Neural cell (in vitro differentiated cells): ENCODE data around the gene GRHL3. TPM values are rescaled to one million over a fixed set of nuclear protein-coding genes. Genes with fewer than 3 reads are reported as not detected.

Experiments used
- H2AFZ ChIP-seq: fragments of 200-600, 300-800 bp; sonication (generic), shearing (Covaris generic); 2 replicates; pipeline ENCODE4 v1.6.0; 2014; ENCODE audit warnings: low read depth, mild to moderate bottlenecking, antibody characterized with exemption, low read length, moderate library complexity
- H3F3A ChIP-seq: fragments of 200-600 bp; shearing (Covaris generic); 2 replicates; pipeline ENCODE4 v1.6.1; 2016; ENCODE audit warnings: mild to moderate bottlenecking, moderate library complexity, mixed read lengths, antibody characterized with exemption, low read length; ENCODE audit not compliant: insufficient read depth, poor library complexity, severe bottlenecking
- H3K27ac ChIP-seq: fragments of 200-600, 300-800 bp; sonication (generic), shearing (Covaris generic); 2 replicates; pipeline ENCODE4 v1.5.1; 2014; ENCODE audit warnings: mild to moderate bottlenecking, low read length, moderate library complexity
- H3K27me3 ChIP-seq: fragments of 300-800, 200-600 bp; sonication (generic), shearing (Covaris generic); 2 replicates; pipeline ENCODE4 v1.6.0; 2014; ENCODE audit warnings: mild to moderate bottlenecking, low read depth, low read length, moderate library complexity; ENCODE audit not compliant: insufficient read depth
- H3K36me3 ChIP-seq: fragments of 300-800, 200-600 bp; sonication (generic), shearing (Covaris generic); 2 replicates; pipeline ENCODE4 v1.5.1; 2014; ENCODE audit warnings: mild to moderate bottlenecking, antibody characterized with exemption, low read length, moderate library complexity; ENCODE audit not compliant: insufficient read depth
- H3K4me2 ChIP-seq: fragments of 300-800, 200-600 bp; sonication (generic), shearing (Covaris generic); 2 replicates; pipeline ENCODE4 v1.6.0; 2014; ENCODE audit warnings: mild to moderate bottlenecking, low read length
- H3K4me3 ChIP-seq: fragments of 300-800, 200-600 bp; sonication (generic), shearing (Covaris generic); 2 replicates; pipeline ENCODE4 v1.5.1; 2014; ENCODE audit warnings: mild to moderate bottlenecking, low read length, moderate library complexity
- H3K79me2 ChIP-seq: fragments of 200-600 bp; shearing (Covaris generic); replicated peaks from 2 replicates; pipeline ENCODE4 v1.6.0; 2014; ENCODE audit warnings: mild to moderate bottlenecking, low read length, moderate library complexity; ENCODE audit not compliant: insufficient read depth
- H3K9ac ChIP-seq: fragments of 300-800, 200-600 bp; sonication (generic), shearing (Covaris generic); 2 replicates; pipeline ENCODE4 v1.6.1; 2016; ENCODE audit warnings: mild to moderate bottlenecking, low read length, mixed read lengths
- H3K9me2 ChIP-seq: fragments of 200-600 bp; shearing (Covaris generic); 2 replicates; pipeline ENCODE4 v1.6.1; 2016; ENCODE audit warnings: mild to moderate bottlenecking, low read length, mixed read lengths; ENCODE audit not compliant: insufficient read depth
- H3K9me3 ChIP-seq: fragments of 200-600, 300-800 bp; sonication (generic), shearing (Covaris generic); 2 replicates; pipeline ENCODE4 v1.6.1; 2016; ENCODE audit warnings: mild to moderate bottlenecking, mixed run types, low read length, moderate library complexity, mixed read lengths
- H4K20me1 ChIP-seq: fragments of 200-600 bp; shearing (Covaris generic); 2 replicates; pipeline ENCODE4 v1.6.1; 2016; ENCODE audit warnings: mild to moderate bottlenecking, mixed run types; ENCODE audit not compliant: insufficient read depth
- CTCF ChIP-seq: fragments of 450-650 bp; IDR thresholded peaks from 2 replicates; pipeline ENCODE4 v1.5.1; 2014; ENCODE audit warnings: antibody characterized with exemption, mild to moderate bottlenecking, moderate library complexity; ENCODE audit not compliant: poor library complexity, severe bottlenecking
- EP300 ChIP-seq: fragments of 450-650 bp; conservative IDR thresholded peaks from 2 replicates; pipeline ENCODE4 v1.6.1; 2014; ENCODE audit warnings: antibody characterized with exemption, mild to moderate bottlenecking, moderate library complexity; ENCODE audit not compliant: poor library complexity, severe bottlenecking
- EZH2 ChIP-seq: fragments of 200-600, 300-800 bp; shearing (Covaris generic), sonication (generic); IDR thresholded peaks from 2 replicates; pipeline ENCODE4 v1.6.1; 2014; ENCODE audit warnings: antibody characterized with exemption, low read length, borderline replicate concordance, mild to moderate bottlenecking; ENCODE audit not compliant: insufficient read depth, poor library complexity, severe bottlenecking
- MXI1 ChIP-seq: fragments of 450-650 bp; conservative IDR thresholded peaks from 2 replicates; pipeline ENCODE4 v1.6.1; 2014; ENCODE audit warnings: antibody characterized with exemption, mild to moderate bottlenecking; ENCODE audit not compliant: poor library complexity, severe bottlenecking
- POLR2AphosphoS5 ChIP-seq: IDR thresholded peaks from 2 replicates; pipeline ENCODE4 v1.6.1; 2012
- RAD21 ChIP-seq: fragments of 450-650 bp; conservative IDR thresholded peaks from 2 replicates; pipeline ENCODE4 v1.6.1; 2014; ENCODE audit warnings: antibody characterized with exemption, mild to moderate bottlenecking, moderate library complexity
- REST ChIP-seq: IDR thresholded peaks from 2 replicates; pipeline ENCODE4 v1.6.1; 2012; ENCODE audit warnings: borderline replicate concordance
- SMC3 ChIP-seq: fragments of 450-650 bp; conservative IDR thresholded peaks from 2 replicates; pipeline ENCODE4 v1.6.1; 2014; ENCODE audit warnings: antibody characterized with exemption, mild to moderate bottlenecking, moderate library complexity; ENCODE audit not compliant: poor library complexity
- TAF1 ChIP-seq: IDR thresholded peaks from 2 replicates; pipeline ENCODE4 v1.6.1; 2012; ENCODE audit warnings: low read depth
- polyA plus RNA-seq: library from polyadenylated mRNA; depleted of rRNA; stranded (reverse); fragments of >200 nt; gene quantifications from 2 replicates; pipeline ENCODE4 v1.2.3, GENCODE V29; 2014

The GRHL3 gene
- polyA plus RNA-seq, 1 donor from 2014 or later, result not detected

GRCh38 chr1:24284156-24284471 is 35.0 kb upstream of the GRHL3 start:
- Histone ChIP-seq H3K36me3 (no peaks in the 10 kb centered on the region), H2AFZ (no peak overlapping the region), H3K9me2 (no peaks in the 10 kb centered on the region), H3K27ac (no peak overlapping the region), H4K20me1 (no peaks in the 10 kb centered on the region), H3K4me2 (no peak overlapping the region), H3K4me3 (no peak overlapping the region), H3F3A (no peaks in the 10 kb centered on the region), H3K79me2 (no peaks in the 10 kb centered on the region), H3K9me3 (no peaks in the 10 kb centered on the region), H3K27me3 (peaks cover 33% of the 10 kb centered on the region), H3K9ac (no peak overlapping the region)
- TF ChIP-seq CTCF, result no peak
- TF ChIP-seq RAD21, result no peak
- no peak for TF ChIP-seq EP300
- TF ChIP-seq MXI1, result no peak

GRCh38 chr1:24285231-24285630 is 33.9 kb upstream of the GRHL3 start:
- Histone ChIP-seq H3F3A (no peaks in the 10 kb centered on the region), H3K9ac (no peak overlapping the region), H3K9me3 (no peaks in the 10 kb centered on the region), H3K79me2 (no peaks in the 10 kb centered on the region), H2AFZ (no peak overlapping the region), H3K36me3 (no peaks in the 10 kb centered on the region), H3K4me3 (no peak overlapping the region), H3K9me2 (no peaks in the 10 kb centered on the region), H4K20me1 (no peaks in the 10 kb centered on the region), H3K27me3 (peaks cover 41% of the 10 kb centered on the region), H3K4me2 (no peak overlapping the region), H3K27ac (no peak overlapping the region)
- TF ChIP-seq CTCF, result no peak
- no peak for TF ChIP-seq EZH2
- TF ChIP-seq POLR2AphosphoS5, result no peak
- TF ChIP-seq REST, result no peak
- no peak for TF ChIP-seq SMC3
- no peak for TF ChIP-seq MXI1
- TF ChIP-seq TAF1, result no peak
